HG03520 (cell line): ENCODE measurements around the gene ANK2.

Source experiments
- ATAC-seq: cut with Tn5 transposase; IDR thresholded peaks from one replicate; pipeline ENCODE4 v1.9.1; 2021; ENCODE audit warnings: mild to moderate bottlenecking, moderate library complexity; ENCODE audit not compliant: unreplicated experiment

Gene ANK2

DNA sequence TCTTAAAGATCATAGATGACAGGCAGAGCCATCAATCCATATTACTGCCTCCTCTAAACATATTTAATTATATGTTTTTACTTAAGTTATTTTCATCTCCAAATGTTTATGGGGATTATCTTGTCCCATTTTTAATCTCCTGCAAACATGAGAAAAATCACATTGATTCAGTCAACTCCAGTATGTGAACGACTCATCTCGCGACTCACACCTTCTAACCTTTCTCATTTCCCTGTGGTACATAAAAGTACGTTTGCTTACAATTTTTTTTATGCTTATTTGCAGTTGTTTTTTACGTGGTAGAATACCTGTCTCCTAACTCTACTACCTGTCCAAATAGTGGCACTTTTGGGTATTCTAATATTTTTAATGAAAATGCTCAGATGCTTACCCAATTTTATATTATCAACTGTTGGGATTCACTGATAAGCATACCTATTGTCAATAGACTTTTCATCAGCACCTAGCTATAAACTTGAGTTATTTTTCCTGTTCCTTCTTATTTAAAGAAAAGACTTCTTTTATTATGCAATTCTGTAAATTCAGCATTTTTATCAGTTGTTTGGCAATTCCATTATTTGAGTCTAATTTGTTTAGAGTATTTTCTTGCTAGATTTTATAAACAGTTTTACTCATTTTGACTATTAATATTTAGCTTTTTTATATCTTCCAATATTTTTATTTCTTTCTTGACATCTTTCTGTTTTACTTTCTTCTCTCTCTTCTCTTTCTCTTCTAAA lies 276.6 kb downstream of the ANK2 start:
- ATAC-seq, result no peak

DNA sequence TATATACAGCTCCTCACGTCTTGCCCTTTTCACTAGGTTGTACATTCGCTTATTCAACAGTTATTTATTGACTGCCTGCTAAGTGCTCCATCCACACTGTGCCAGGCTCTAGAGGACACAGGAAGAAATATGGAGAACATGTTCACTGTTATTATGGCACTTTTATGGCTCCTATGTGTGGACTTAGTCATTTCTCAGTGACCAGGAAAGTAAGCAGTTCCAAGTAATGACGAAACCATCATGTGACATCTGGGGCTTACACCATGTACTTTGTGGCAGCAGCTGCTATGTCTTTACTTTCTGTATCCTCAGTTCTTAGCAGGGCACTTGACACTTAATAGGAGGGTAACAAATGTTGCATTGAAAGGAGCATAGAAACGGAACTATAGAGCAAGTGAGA lies 278.0 kb downstream of the ANK2 start:
- no peak for ATAC-seq

DNA sequence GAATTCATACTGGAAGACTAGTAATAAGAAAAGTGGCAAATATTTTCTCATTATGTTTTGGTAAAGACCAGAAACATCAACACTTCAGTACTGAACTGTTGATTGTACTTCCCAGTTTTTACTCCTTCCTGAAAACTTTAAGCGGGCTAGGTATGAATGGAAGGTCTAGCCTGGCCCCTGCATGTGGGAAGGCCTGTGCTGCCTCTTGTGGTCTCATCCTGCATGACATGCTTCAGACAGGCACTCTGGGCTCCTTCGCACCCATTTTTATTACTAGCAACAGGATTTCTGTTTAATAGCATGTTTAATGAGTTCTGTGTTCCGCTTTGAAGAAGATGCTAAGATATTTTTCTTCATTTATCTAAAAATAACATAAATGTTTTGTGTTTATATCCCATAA lies 279.1 kb downstream of the ANK2 start:
- ATAC-seq, result no peak

- no peak for ATAC-seq
These were observed 280.7 kb downstream of the ANK2 start for GRCh38 chr4:113330200-113330599.

GRCh38 chr4:113331811-113332210 lies 282.4 kb downstream of the ANK2 start:
- no peak for ATAC-seq

DNA sequence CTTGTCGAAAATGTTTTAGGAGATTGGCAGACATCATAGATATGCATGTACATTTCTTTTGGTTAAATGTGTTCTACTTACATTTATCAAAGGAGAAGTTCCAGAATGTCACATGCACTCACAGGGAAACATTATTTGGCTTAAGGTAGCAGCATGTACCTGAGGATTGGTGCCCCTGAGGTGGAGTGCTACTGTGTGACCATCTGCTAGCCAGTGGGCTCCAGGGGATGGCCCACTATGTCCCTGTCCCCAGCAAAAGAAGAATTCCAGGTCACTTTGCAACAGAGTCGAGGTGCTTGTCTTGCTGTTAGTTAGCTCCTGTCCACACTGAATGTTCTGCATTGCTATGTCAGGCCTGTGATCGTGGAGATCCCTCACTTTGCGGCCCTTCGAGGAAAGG lies 283.2 kb downstream of the ANK2 start:
- ATAC-seq, result no peak

- no peak for ATAC-seq
These were observed 286.3 kb downstream of the ANK2 start for GRCh38 chr4:113335746-113336145.

DNA sequence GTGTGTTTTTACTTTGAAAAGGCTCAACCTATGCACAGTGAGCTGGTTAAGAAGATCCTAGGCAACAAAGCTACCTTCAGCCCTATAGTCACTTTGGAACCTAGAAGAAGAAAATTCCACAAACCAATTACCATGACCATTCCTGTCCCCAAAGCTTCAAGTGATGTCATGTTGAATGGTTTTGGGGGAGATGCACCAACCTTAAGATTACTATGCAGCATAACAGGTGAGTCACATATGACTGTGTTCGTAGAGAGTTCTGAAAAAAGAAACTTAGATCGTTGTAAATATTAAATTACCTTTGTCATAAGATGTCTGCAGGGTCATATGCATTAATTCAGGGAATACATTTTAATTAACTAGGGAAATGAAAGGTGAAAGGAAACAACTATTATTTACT lies 287.1 kb downstream of the ANK2 start:
- ATAC-seq, result no peak

GRCh38 chr4:113339430-113339813 lies 290.0 kb downstream of the ANK2 start:
- ATAC-seq, result no peak

DNA sequence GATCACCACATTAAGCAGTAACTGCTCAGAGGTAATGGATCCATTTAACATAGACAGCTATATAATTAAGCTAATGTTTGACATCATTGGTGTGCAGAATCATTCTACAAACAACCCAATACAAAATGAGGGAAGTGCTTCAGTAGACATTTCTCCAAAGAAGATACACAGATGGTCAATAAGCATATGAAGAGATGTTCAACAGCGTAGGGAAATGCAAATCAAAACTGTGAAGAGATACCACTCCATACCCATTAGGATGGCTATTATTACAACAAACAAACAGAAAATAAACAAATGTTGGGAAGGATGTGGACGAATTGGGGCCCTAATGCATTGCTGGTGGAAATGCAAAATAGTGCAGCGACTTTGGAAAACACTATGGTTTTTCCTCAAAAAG lies 294.6 kb downstream of the ANK2 start:
- ATAC-seq, result no peak

GRCh38 chr4:113347245-113347644 lies 297.8 kb downstream of the ANK2 start:
- ATAC-seq, result no peak

GRCh38 chr4:113349430-113349829 lies 300.0 kb downstream of the ANK2 start:
- ATAC-seq, result no peak

DNA sequence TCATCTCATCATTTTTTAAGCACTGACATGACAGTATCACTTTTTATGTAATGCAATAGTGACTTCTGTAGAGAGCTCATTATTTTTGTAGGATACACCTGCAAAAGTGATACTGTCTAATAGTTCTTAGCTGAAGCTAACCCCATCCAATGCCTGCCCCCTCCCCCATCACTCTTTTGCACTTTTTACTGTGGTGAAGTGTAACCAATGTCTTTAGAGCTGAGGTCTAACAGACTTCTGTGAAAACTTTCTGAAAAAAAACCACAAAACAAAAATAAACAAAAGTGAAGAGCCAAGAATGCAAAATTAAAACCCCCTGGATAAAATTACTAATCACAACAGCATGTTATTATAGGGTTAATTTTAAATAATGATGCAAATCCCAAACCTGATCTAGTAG lies 301.1 kb downstream of the ANK2 start:
- no peak for ATAC-seq

DNA sequence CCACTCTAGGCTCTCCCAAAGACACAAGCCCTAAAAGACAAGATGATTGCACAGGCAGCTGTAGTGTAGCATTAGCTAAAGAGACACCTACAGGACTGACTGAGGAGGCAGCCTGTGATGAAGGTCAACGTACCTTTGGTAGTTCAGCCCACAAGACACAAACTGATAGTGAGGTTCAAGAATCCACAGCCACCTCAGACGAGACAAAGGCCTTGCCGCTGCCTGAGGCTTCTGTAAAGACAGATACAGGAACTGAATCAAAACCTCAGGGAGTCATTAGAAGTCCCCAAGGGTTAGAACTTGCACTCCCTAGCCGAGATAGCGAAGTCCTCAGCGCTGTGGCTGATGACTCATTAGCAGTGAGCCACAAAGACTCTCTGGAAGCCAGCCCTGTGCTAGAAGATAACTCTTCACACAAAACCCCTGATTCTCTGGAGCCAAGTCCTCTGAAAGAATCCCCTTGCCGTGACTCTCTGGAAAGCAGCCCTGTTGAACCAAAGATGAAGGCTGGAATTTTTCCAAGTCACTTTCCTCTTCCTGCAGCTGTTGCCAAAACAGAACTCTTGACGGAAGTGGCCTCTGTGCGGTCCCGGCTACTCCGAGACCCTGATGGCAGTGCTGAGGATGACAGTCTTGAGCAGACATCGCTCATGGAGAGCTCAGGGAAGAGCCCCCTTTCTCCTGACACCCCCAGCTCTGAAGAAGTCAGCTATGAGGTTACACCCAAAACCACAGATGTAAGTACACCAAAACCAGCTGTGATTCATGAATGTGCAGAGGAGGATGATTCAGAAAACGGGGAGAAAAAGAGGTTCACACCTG lies 306.3 kb downstream of the ANK2 start:
- ATAC-seq, result peak; percentile 98

DNA sequence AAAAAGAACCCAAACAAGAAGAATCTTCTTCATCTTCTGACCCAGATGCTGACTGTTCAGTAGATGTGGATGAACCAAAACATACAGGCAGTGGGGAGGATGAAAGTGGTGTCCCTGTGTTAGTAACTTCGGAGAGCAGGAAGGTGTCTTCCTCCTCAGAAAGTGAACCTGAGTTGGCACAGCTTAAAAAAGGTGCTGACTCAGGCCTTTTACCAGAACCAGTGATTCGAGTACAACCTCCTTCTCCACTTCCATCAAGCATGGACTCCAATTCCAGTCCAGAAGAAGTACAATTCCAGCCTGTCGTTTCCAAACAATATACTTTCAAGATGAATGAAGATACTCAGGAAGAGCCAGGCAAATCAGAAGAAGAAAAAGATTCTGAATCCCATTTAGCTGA lies 307.0 kb downstream of the ANK2 start:
- ATAC-seq, result no peak

- no peak for ATAC-seq
These were observed 309.3 kb downstream of the ANK2 start for GRCh38 chr4:113358784-113359183.

GRCh38 chr4:113365377-113365776 lies 315.9 kb downstream of the ANK2 start:
- no peak for ATAC-seq

DNA sequence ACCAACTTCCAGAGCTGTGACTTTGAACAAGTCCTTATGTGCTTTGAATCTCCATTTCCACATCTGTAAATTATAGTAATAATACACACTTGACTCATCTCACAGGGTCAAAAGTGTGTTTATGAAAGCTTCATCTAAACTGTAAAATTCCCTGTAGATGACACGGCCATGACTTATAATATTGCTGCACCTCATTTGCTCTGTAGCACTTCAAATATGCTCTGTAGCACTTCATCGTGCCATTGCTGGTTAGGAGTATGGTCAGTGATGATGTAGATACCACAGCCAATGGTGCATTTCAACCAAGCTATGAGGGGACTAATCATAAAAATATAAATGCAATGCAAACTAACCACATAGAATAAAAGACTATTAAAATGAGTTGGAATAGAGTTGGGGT lies 318.6 kb downstream of the ANK2 start:
- ATAC-seq, result no peak

GRCh38 chr4:113371111-113371510 lies 321.7 kb downstream of the ANK2 start:
- ATAC-seq, result no peak

DNA sequence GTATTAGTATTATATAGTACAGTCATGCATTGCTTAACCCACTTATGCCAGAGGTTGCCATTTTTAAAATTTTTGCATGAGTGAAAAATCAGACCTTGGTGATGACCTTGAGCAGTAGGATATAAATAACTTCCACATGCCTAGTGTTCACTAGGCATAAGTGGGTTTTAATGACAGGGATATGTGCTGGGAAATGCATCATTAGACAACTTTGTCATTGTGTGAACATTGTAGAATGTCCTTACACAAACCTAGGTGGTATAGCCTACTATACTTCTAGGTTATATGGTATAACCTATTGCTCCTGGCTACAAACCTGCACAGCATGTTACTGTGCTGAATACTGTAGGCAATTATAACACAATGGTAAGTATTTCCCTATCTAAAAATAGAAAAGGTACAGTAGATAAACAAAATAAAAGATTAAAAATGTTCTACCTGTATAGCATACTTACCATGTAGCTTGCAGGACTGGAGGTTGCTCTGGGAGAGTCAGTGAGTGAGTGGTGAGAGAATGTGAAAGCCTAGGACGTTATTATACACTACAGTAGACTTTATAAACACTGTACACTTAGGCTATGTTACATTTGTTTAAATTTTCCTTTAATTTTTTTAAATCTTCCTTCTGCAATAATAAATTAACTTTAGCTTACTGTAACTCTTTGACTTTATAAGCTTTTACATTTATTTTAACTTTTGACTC lies 326.7 kb downstream of the ANK2 start:
- ATAC-seq, result no peak

- no peak for ATAC-seq
These were observed 329.4 kb downstream of the ANK2 start for GRCh38 chr4:113378836-113379235.

DNA sequence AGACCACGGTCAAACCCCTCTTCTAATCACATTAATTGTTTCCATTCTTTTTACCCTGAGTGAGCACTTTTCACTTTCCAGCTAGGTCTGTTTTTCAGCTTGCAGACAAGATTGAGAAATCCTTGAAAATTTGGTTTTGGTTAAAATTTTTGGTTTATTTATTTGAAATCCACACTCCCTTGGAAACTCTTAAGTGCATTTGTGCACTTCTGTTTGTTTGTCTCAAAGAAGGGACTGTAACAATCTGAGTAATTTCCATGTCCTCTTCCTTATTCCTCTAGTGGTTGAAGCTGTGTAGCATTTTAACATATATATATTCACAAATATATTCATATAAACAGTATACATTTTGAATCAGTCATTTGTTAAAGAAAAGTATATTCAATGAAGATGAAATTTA lies 333.3 kb downstream of the ANK2 start:
- ATAC-seq, result no peak
